ENCODE measurements around the gene APOC1. TPM values are rescaled to one million over a fixed set of nuclear protein-coding genes. Genes with fewer than 3 reads are reported as not detected.

Gene APOC1
- total RNA-seq, 1 experiment from 2014 or later, result 86.5 TPM

DNA sequence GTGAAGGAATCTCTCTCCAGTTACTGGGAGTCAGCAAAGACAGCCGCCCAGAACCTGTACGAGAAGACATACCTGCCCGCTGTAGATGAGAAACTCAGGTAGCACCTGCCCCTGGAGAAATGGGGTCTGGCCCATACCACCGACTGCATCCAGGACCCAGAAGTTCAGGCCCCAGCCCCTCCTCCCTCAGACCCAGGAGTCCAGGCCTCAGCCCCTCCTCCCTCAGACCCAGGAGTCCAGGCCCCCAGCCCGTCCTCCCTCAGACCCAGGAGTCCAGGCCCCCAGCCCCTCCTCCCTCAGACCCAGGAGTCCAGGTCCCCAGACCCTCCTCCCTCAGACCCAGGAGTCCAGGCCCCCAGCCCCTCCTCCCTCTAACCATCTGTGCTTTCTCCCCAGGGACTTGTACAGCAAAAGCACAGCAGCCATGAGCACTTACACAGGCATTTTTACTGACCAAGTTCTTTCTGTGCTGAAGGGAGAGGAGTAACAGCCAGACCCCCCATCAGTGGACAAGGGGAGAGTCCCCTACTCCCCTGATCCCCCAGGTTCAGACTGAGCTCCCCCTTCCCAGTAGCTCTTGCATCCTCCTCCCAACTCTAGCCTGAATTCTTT is 34.5 kb downstream of the APOC1 start:
- Mint-ChIP-seq H3K9me3 (no peaks in the 10 kb centered on the region), H3K4me3 (no peak overlapping the region), H3K27me3 (ENCODE audit: low read depth) (no peaks in the 10 kb centered on the region; the same call in none of the 2 replicates), H3K4me1 (peaks cover 4% of the 10 kb centered on the region; the same call in 1 of the 2 replicates), H3K27ac (no peak overlapping the region), H3K36me3 (no peaks in the 10 kb centered on the region)
- ChIA-PET CTCF (interaction anchor here (0.6 kb wide), 1 partner anchor 43 kb away, joined by 5 read pairs; no protein-coding TSS in a partner anchor), POLR2A (no interaction called here)
- no peak for TF ChIP-seq FOXK1 (CRISPR knock-in tag; IDR thresholded peaks at IDR 0.05)
- no peak for TF ChIP-seq ELF4 (CRISPR knock-in tag; IDR thresholded peaks at IDR 0.05; ENCODE audit: low read depth)
- no peak for TF ChIP-seq CREB1 (CRISPR knock-in tag; IDR thresholded peaks at IDR 0.05)
- TF ChIP-seq, protein P1, sequence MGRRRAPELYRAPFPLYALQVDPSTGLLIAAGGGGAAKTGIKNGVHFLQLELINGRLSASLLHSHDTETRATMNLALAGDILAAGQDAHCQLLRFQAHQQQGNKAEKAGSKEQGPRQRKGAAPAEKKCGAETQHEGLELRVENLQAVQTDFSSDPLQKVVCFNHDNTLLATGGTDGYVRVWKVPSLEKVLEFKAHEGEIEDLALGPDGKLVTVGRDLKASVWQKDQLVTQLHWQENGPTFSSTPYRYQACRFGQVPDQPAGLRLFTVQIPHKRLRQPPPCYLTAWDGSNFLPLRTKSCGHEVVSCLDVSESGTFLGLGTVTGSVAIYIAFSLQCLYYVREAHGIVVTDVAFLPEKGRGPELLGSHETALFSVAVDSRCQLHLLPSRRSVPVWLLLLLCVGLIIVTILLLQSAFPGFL (CRISPR knock-in tag; IDR thresholded peaks at IDR 0.05; ENCODE audit: borderline replicate concordance), result no peak
- TF ChIP-seq, protein P2, sequence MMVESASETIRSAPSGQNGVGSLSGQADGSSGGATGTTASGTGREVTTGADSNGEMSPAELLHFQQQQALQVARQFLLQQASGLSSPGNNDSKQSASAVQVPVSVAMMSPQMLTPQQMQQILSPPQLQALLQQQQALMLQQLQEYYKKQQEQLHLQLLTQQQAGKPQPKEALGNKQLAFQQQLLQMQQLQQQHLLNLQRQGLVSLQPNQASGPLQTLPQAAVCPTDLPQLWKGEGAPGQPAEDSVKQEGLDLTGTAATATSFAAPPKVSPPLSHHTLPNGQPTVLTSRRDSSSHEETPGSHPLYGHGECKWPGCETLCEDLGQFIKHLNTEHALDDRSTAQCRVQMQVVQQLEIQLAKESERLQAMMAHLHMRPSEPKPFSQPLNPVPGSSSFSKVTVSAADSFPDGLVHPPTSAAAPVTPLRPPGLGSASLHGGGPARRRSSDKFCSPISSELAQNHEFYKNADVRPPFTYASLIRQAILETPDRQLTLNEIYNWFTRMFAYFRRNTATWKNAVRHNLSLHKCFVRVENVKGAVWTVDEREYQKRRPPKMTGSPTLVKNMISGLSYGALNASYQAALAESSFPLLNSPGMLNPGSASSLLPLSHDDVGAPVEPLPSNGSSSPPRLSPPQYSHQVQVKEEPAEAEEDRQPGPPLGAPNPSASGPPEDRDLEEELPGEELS (CRISPR knock-in tag; IDR thresholded peaks at IDR 0.05), result no peak
- TF ChIP-seq, protein P3, sequence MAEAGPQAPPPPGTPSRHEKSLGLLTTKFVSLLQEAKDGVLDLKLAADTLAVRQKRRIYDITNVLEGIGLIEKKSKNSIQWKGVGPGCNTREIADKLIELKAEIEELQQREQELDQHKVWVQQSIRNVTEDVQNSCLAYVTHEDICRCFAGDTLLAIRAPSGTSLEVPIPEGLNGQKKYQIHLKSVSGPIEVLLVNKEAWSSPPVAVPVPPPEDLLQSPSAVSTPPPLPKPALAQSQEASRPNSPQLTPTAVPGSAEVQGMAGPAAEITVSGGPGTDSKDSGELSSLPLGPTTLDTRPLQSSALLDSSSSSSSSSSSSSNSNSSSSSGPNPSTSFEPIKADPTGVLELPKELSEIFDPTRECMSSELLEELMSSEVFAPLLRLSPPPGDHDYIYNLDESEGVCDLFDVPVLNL (CRISPR knock-in tag; IDR thresholded peaks at IDR 0.05; ENCODE audit: borderline replicate concordance, low read depth), result no peak
- TF ChIP-seq, protein P4, sequence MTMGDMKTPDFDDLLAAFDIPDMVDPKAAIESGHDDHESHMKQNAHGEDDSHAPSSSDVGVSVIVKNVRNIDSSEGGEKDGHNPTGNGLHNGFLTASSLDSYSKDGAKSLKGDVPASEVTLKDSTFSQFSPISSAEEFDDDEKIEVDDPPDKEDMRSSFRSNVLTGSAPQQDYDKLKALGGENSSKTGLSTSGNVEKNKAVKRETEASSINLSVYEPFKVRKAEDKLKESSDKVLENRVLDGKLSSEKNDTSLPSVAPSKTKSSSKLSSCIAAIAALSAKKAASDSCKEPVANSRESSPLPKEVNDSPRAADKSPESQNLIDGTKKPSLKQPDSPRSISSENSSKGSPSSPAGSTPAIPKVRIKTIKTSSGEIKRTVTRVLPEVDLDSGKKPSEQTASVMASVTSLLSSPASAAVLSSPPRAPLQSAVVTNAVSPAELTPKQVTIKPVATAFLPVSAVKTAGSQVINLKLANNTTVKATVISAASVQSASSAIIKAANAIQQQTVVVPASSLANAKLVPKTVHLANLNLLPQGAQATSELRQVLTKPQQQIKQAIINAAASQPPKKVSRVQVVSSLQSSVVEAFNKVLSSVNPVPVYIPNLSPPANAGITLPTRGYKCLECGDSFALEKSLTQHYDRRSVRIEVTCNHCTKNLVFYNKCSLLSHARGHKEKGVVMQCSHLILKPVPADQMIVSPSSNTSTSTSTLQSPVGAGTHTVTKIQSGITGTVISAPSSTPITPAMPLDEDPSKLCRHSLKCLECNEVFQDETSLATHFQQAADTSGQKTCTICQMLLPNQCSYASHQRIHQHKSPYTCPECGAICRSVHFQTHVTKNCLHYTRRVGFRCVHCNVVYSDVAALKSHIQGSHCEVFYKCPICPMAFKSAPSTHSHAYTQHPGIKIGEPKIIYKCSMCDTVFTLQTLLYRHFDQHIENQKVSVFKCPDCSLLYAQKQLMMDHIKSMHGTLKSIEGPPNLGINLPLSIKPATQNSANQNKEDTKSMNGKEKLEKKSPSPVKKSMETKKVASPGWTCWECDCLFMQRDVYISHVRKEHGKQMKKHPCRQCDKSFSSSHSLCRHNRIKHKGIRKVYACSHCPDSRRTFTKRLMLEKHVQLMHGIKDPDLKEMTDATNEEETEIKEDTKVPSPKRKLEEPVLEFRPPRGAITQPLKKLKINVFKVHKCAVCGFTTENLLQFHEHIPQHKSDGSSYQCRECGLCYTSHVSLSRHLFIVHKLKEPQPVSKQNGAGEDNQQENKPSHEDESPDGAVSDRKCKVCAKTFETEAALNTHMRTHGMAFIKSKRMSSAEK (CRISPR knock-in tag; IDR thresholded peaks at IDR 0.05; ENCODE audit: borderline replicate concordance), result no peak
- TF ChIP-seq RORB (CRISPR knock-in tag; IDR thresholded peaks at IDR 0.05), result no peak
- TF ChIP-seq ZNF121 (CRISPR knock-in tag; IDR thresholded peaks at IDR 0.05), result no peak
- no peak for TF ChIP-seq IRF2 (CRISPR knock-in tag; IDR thresholded peaks at IDR 0.05; ENCODE audit: borderline replicate concordance, low read depth)
- no peak for TF ChIP-seq ZNF138 (CRISPR knock-in tag; conservative IDR thresholded peaks at IDR 0.05)
- TF ChIP-seq ZNF396 (CRISPR knock-in tag; IDR thresholded peaks at IDR 0.05; ENCODE audit: borderline replicate concordance), result no peak
- TF ChIP-seq HMGA2 (CRISPR knock-in tag; IDR thresholded peaks at IDR 0.05), result no peak
- TF ChIP-seq ESRRA (CRISPR knock-in tag; IDR thresholded peaks at IDR 0.05; ENCODE audit: borderline replicate concordance), result no peak
- TF ChIP-seq, protein P5, sequence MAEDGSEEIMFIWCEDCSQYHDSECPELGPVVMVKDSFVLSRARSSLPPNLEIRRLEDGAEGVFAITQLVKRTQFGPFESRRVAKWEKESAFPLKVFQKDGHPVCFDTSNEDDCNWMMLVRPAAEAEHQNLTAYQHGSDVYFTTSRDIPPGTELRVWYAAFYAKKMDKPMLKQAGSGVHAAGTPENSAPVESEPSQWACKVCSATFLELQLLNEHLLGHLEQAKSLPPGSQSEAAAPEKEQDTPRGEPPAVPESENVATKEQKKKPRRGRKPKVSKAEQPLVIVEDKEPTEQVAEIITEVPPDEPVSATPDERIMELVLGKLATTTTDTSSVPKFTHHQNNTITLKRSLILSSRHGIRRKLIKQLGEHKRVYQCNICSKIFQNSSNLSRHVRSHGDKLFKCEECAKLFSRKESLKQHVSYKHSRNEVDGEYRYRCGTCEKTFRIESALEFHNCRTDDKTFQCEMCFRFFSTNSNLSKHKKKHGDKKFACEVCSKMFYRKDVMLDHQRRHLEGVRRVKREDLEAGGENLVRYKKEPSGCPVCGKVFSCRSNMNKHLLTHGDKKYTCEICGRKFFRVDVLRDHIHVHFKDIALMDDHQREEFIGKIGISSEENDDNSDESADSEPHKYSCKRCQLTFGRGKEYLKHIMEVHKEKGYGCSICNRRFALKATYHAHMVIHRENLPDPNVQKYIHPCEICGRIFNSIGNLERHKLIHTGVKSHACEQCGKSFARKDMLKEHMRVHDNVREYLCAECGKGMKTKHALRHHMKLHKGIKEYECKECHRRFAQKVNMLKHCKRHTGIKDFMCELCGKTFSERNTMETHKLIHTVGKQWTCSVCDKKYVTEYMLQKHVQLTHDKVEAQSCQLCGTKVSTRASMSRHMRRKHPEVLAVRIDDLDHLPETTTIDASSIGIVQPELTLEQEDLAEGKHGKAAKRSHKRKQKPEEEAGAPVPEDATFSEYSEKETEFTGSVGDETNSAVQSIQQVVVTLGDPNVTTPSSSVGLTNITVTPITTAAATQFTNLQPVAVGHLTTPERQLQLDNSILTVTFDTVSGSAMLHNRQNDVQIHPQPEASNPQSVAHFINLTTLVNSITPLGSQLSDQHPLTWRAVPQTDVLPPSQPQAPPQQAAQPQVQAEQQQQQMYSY (CRISPR knock-in tag; IDR thresholded peaks at IDR 0.05), result no peak
- TF ChIP-seq, protein P6, sequence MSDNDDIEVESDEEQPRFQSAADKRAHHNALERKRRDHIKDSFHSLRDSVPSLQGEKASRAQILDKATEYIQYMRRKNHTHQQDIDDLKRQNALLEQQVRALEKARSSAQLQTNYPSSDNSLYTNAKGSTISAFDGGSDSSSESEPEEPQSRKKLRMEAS (CRISPR knock-in tag; IDR thresholded peaks at IDR 0.05), result no peak
- TF ChIP-seq, protein P7, sequence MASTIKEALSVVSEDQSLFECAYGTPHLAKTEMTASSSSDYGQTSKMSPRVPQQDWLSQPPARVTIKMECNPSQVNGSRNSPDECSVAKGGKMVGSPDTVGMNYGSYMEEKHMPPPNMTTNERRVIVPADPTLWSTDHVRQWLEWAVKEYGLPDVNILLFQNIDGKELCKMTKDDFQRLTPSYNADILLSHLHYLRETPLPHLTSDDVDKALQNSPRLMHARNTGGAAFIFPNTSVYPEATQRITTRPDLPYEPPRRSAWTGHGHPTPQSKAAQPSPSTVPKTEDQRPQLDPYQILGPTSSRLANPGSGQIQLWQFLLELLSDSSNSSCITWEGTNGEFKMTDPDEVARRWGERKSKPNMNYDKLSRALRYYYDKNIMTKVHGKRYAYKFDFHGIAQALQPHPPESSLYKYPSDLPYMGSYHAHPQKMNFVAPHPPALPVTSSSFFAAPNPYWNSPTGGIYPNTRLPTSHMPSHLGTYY (CRISPR knock-in tag; IDR thresholded peaks at IDR 0.05), result no peak
- TF ChIP-seq, protein P8, sequence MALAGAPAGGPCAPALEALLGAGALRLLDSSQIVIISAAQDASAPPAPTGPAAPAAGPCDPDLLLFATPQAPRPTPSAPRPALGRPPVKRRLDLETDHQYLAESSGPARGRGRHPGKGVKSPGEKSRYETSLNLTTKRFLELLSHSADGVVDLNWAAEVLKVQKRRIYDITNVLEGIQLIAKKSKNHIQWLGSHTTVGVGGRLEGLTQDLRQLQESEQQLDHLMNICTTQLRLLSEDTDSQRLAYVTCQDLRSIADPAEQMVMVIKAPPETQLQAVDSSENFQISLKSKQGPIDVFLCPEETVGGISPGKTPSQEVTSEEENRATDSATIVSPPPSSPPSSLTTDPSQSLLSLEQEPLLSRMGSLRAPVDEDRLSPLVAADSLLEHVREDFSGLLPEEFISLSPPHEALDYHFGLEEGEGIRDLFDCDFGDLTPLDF (CRISPR knock-in tag; IDR thresholded peaks at IDR 0.05), result no peak
- TF ChIP-seq, protein P9, sequence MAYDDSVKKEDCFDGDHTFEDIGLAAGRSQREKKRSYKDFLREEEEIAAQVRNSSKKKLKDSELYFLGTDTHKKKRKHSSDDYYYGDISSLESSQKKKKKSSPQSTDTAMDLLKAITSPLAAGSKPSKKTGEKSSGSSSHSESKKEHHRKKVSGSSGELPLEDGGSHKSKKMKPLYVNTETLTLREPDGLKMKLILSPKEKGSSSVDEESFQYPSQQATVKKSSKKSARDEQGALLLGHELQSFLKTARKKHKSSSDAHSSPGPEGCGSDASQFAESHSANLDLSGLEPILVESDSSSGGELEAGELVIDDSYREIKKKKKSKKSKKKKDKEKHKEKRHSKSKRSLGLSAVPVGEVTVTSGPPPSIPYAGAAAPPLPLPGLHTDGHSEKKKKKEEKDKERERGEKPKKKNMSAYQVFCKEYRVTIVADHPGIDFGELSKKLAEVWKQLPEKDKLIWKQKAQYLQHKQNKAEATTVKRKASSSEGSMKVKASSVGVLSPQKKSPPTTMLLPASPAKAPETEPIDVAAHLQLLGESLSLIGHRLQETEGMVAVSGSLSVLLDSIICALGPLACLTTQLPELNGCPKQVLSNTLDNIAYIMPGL (CRISPR knock-in tag; IDR thresholded peaks at IDR 0.05), result no peak
- TF ChIP-seq PRRX2 (CRISPR knock-in tag; IDR thresholded peaks at IDR 0.05), result no peak
- DNase-seq (ENCODE audit: low spot score) (no peak), ATAC-seq (no peak)
